ENCODE data around the gene WIPF3.

Gene WIPF3

DNA sequence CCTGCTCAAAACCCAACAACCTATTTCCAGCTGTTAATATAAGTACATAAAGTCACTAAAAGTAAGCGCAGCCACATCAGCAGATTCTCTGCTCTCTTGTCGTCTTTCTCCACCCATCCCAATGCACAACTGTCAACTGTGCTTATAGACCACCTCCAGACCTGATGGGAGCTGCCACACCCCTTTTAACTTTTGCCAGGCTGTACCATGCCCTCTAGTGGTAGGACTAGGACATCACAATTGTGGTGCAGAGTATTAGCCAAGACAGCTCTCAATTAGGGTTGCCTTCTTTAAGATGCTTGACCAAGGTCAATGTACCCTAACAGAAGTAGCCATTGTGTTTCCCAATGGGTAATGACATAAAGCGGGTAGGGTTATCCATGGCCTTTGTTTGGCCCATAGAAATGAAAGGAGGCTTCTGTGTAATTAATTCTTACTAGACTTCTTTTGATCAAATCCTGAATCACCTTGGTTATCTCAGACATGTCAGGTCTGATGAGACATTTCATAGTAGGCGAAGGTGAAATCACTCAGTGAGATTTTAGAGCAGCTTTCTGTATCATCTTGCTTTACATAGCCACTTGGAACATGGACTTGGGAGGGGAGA, 115.2 kb downstream of the WIPF3 start:
- no peak overlapping the region for H3K27ac ChIP-seq (ENCODE audit: low read length)
- H3K27me3 ChIP-seq (ENCODE audit: low read depth, low read length) = no peaks in the 10 kb centered on the region
- no peaks in the 10 kb centered on the region for H3K4me1 ChIP-seq (ENCODE audit: control insufficient read depth in 1 of 2, insufficient read depth in 2 of 2, low read length in 2 of 2)
- H3K9me3 ChIP-seq (ENCODE audit: control insufficient read depth in 1 of 2, low read length in 2 of 2) = no peaks in the 10 kb centered on the region
- H3K36me3 ChIP-seq (ENCODE audit: control insufficient read depth in 1 of 2, insufficient read depth in 2 of 2, low read length in 2 of 2) = peaks cover 4 to 38% of the 10 kb centered on the region in 2 donors
- no peak overlapping the region for H3K4me3 ChIP-seq (ENCODE audit: low read depth in 1 of 2, low read length in 2 of 2)

DNA sequence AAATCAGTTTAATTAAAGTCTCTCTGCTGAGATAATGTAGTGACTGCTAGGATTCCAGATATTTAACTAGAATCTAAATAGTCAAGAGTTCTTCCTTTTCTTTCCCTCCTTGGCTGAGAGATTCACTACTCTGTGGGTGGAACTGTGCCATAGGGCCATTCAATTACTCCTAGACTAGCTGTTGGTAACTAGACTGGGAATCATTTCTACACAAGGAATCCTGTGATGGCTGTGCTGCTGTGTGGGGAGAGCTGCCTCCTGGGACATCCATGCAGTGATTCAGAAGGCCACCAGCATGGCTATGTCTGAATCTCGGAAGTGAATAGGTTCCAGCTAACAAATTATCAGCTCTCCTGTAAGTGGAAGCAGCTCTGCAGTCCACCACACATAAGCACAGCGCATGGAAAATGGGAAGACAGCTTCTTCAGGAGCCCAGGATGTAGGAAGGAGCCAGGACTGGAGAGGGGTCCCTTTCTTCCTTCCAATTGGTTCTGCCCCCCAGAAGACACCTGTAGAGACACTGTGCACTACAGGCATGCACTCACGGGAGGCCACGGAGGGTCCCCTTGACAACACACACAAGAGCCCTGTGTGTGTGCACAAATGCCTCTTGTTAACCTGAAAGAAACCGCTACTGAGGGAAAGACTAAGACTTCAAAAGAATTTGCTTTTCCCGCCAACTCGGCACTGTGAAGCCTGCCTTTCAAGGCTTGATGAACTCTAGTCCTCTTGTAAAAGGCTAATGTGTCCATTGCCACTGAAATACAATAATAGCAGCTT, 116.8 kb downstream of the WIPF3 start:
- Histone ChIP-seq H3K4me1 (ENCODE audit: control insufficient read depth in 1 of 2, insufficient read depth in 2 of 2, low read length in 2 of 2) (no peaks in the 10 kb centered on the region), H3K9me3 (ENCODE audit: control insufficient read depth in 1 of 2, low read length in 2 of 2) (no peaks in the 10 kb centered on the region), H3K36me3 (ENCODE audit: control insufficient read depth in 1 of 2, insufficient read depth in 2 of 2, low read length in 2 of 2) (peaks cover 4 to 38% of the 10 kb centered on the region in 2 donors), H3K4me3 (ENCODE audit: low read depth in 1 of 2, low read length in 2 of 2) (no peak overlapping the region), H3K27me3 (ENCODE audit: low read depth, low read length) (no peaks in the 10 kb centered on the region), H3K27ac (ENCODE audit: low read length) (no peak overlapping the region)

DNA sequence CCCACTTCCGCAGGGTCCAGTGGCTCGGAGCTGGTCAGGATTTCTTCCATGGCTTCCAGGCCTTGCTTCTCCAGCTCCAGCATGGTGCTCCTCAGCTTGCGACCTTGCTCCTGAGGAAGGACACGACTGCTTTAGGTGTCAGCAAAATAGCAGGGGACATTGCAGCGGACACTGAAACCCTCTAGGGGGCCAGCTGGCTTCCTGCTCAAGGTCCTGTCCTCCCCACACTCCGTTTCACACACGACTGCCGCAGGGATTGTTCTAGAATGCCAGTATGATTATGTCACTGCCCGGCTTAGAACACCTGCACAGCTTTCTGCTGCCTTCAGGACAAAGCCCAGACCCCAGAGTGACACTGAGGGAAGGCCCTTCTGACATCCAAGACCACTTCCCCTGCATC, 117.7 kb downstream of the WIPF3 start:
- H3K4me1 ChIP-seq (ENCODE audit: control insufficient read depth in 1 of 2, insufficient read depth in 2 of 2, low read length in 2 of 2) = no peaks in the 10 kb centered on the region
- no peaks in the 10 kb centered on the region for H3K9me3 ChIP-seq (ENCODE audit: control insufficient read depth in 1 of 2, low read length in 2 of 2)
- no peak overlapping the region for H3K4me3 ChIP-seq (ENCODE audit: low read depth in 1 of 2, low read length in 2 of 2)
- no peak overlapping the region for H3K27ac ChIP-seq (ENCODE audit: low read length)
- H3K27me3 ChIP-seq (ENCODE audit: low read depth, low read length) = no peaks in the 10 kb centered on the region
- peaks cover 4 to 38% of the 10 kb centered on the region in 2 donors for H3K36me3 ChIP-seq (ENCODE audit: control insufficient read depth in 1 of 2, insufficient read depth in 2 of 2, low read length in 2 of 2)

DNA sequence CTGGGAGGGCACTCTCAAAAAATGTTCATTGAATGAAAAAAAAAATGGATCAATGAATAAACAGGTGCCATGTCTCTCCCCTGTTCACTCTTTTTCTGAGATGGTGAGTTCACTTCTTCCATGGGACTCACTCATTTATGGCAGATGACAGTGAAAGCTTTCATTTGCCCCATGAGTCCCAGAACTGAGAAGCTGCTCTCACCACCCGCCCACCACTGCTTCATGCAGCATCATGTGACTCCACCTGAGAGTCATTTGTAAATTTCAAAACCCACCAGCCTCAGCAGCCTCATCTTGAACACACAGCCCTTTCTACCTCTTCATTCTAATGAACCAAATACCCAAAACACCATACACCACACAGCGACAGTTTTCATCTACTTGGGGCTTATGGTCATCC, 118.4 kb downstream of the WIPF3 start:
- Histone ChIP-seq H3K36me3 (ENCODE audit: control insufficient read depth in 1 of 2, insufficient read depth in 2 of 2, low read length in 2 of 2) (peaks cover 4 to 33% of the 10 kb centered on the region in 2 donors), H3K9me3 (ENCODE audit: control insufficient read depth in 1 of 2, low read length in 2 of 2) (no peaks in the 10 kb centered on the region), H3K27me3 (ENCODE audit: low read depth, low read length) (no peaks in the 10 kb centered on the region), H3K4me1 (ENCODE audit: control insufficient read depth in 1 of 2, insufficient read depth in 2 of 2, low read length in 2 of 2) (no peaks in the 10 kb centered on the region), H3K27ac (ENCODE audit: low read length) (no peak overlapping the region), H3K4me3 (ENCODE audit: low read depth in 1 of 2, low read length in 2 of 2) (no peak overlapping the region)

DNA sequence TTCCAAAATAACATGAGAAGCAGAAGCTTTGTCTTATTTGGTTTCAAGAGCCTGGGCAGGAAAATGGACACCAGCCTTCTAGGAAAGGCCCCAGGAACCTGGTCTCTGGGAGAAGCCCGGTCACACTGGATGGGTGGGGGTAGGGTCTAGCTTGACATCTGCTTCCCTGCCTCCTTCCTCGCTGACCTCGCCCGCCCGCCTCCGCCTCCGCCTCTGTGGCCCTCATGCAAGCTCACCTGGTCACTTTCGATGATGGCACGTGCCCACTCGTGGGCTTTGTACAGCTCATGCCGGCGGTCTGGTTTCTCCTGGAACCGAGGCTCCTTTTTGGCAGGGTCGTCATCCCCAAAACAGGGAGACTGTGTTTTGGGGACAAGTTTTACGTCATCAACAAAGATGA, 119.9 kb downstream of the WIPF3 start:
- peaks cover 10 to 28% of the 10 kb centered on the region in 2 donors for H3K36me3 ChIP-seq (ENCODE audit: control insufficient read depth in 1 of 2, insufficient read depth in 2 of 2, low read length in 2 of 2)
- H3K9me3 ChIP-seq (ENCODE audit: control insufficient read depth in 1 of 2, low read length in 2 of 2) = no peaks in the 10 kb centered on the region
- no peaks in the 10 kb centered on the region for H3K27me3 ChIP-seq (ENCODE audit: low read depth, low read length)
- H3K4me3 ChIP-seq (ENCODE audit: low read depth in 1 of 2, low read length in 2 of 2) = no peak overlapping the region
- H3K27ac ChIP-seq (ENCODE audit: low read length) = no peak overlapping the region
- H3K4me1 ChIP-seq (ENCODE audit: control insufficient read depth in 1 of 2, insufficient read depth in 2 of 2, low read length in 2 of 2) = no peaks in the 10 kb centered on the region

DNA sequence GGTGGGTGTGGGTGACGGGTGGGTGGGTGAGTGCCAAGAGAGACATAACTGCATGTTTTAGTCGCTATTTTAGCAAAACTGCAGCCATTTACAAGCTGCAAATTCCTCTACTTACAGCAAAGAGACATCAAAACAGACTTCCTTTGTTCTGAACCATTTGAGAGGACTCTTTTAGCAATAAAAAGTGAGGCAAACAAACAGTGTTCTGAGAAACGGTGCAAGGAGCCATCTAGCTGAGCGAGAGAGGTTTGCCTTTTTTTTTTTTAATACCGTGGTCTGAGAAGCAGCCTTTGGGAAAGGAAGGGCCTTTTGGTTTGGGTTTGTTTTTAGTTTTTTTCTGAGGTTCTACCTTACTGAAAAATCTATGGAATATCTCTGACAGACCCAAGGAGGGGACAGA, 120.4 kb downstream of the WIPF3 start:
- H3K36me3 ChIP-seq (ENCODE audit: control insufficient read depth in 1 of 2, insufficient read depth in 2 of 2, low read length in 2 of 2) = peaks cover 10 to 28% of the 10 kb centered on the region in 2 donors
- H3K4me1 ChIP-seq (ENCODE audit: control insufficient read depth in 1 of 2, insufficient read depth in 2 of 2, low read length in 2 of 2) = no peaks in the 10 kb centered on the region
- H3K9me3 ChIP-seq (ENCODE audit: control insufficient read depth in 1 of 2, low read length in 2 of 2) = no peaks in the 10 kb centered on the region
- H3K27ac ChIP-seq (ENCODE audit: low read length) = no peak overlapping the region
- no peaks in the 10 kb centered on the region for H3K27me3 ChIP-seq (ENCODE audit: low read depth, low read length)
- no peak overlapping the region for H3K4me3 ChIP-seq (ENCODE audit: low read depth in 1 of 2, low read length in 2 of 2)

DNA sequence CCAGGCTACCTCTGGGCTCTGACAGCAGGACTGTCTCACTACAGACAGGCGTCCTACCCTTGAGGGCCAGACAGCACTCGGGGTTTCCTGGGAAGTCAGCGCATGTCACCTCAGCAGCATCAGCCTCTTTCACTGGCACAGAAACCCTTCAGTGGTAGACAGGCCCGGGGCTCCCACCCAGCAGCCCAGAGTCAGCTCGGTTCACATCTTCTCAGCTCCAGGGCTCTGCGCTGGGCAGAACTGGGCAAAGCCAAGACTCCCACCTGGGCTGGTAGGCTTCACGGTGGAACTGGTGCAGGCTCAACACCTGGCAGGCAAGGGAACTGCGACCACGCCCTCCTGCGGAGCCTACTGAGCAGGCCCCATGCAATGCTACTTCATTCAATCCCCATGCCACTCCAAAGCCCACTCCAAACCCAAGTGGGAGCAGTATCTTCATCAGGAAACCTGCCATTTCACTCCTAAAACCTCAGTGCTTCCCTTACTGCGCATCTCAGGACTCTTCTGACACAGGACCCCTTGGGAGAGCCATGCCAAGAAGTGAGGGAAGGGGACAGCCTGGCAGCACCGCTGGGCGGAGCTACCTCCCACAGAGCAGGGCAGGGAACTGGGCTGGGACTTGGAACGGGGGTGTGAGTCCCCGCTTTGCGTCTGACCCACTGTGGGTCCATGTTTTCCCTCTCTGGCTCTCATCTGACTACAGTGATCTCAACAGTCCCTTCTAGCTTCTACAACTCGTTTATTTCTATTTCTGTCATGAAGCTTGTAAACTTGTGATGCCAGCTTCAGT, 122.9 kb downstream of the WIPF3 start:
- H3K36me3 ChIP-seq (ENCODE audit: control insufficient read depth in 1 of 2, insufficient read depth in 2 of 2, low read length in 2 of 2) = peaks cover 6 to 12% of the 10 kb centered on the region in 2 donors
- no peaks in the 10 kb centered on the region for H3K4me1 ChIP-seq (ENCODE audit: control insufficient read depth in 1 of 2, insufficient read depth in 2 of 2, low read length in 2 of 2)
- no peak overlapping the region for H3K4me3 ChIP-seq (ENCODE audit: low read depth in 1 of 2, low read length in 2 of 2)
- H3K27ac ChIP-seq (ENCODE audit: low read length) = no peak overlapping the region
- H3K27me3 ChIP-seq (ENCODE audit: low read depth, low read length) = no peaks in the 10 kb centered on the region
- H3K9me3 ChIP-seq (ENCODE audit: control insufficient read depth in 1 of 2, low read length in 2 of 2) = no peaks in the 10 kb centered on the region

DNA sequence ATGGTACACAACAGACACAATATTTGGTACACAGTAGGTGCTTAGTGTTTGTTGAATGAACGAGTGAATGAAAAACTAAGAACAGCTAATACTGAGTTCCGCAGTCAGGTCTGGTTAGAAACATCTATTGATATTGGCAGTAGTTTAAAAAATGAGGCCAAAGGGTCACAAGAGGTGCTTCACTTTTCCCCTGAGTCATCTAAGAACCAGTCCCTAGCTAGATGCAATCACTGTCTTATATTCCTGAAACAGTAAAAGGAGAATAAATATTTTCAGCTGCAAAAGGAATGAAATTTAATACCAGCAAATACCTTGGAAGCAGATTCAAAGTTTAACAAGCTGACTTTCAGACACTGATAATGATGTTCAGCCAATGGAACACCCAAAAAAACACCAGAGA, 128.8 kb downstream of the WIPF3 start:
- Histone ChIP-seq H3K27ac (ENCODE audit: low read length) (no peak overlapping the region), H3K36me3 (ENCODE audit: control insufficient read depth in 1 of 2, insufficient read depth in 2 of 2, low read length in 2 of 2) (peaks cover 19 to 44% of the 10 kb centered on the region in 2 donors), H3K9me3 (ENCODE audit: control insufficient read depth in 1 of 2, low read length in 2 of 2) (no peaks in the 10 kb centered on the region), H3K4me1 (ENCODE audit: control insufficient read depth in 1 of 2, insufficient read depth in 2 of 2, low read length in 2 of 2) (no peaks in the 10 kb centered on the region), H3K27me3 (ENCODE audit: low read depth, low read length) (no peaks in the 10 kb centered on the region), H3K4me3 (ENCODE audit: low read depth in 1 of 2, low read length in 2 of 2) (no peak overlapping the region)

DNA sequence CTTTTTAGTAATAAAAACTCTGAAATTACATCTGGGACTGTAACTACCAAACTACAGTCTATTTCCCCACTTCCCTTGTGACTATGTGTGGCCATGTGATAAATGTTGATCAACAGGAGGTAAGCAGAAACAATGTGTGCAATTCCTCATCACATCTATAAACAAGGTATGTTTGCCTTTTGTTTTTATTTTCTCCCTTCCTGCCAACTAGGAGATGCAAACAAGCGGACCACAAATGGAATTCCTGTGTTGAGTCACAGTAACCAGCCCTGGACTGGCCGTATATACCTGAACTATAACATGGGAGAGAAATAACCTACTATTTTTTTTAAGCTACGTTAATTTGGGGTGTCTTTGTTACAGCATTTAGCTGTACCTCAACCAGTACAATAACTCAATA, 130.8 kb downstream of the WIPF3 start:
- Histone ChIP-seq H3K4me3 (ENCODE audit: low read depth in 1 of 2, low read length in 2 of 2) (no peak overlapping the region), H3K4me1 (ENCODE audit: control insufficient read depth in 1 of 2, insufficient read depth in 2 of 2, low read length in 2 of 2) (no peaks in the 10 kb centered on the region), H3K27ac (ENCODE audit: low read length) (no peak overlapping the region), H3K27me3 (ENCODE audit: low read depth, low read length) (no peaks in the 10 kb centered on the region), H3K36me3 (ENCODE audit: control insufficient read depth in 1 of 2, insufficient read depth in 2 of 2, low read length in 2 of 2) (peaks cover 19 to 44% of the 10 kb centered on the region in 2 donors), H3K9me3 (ENCODE audit: control insufficient read depth in 1 of 2, low read length in 2 of 2) (no peaks in the 10 kb centered on the region)

DNA sequence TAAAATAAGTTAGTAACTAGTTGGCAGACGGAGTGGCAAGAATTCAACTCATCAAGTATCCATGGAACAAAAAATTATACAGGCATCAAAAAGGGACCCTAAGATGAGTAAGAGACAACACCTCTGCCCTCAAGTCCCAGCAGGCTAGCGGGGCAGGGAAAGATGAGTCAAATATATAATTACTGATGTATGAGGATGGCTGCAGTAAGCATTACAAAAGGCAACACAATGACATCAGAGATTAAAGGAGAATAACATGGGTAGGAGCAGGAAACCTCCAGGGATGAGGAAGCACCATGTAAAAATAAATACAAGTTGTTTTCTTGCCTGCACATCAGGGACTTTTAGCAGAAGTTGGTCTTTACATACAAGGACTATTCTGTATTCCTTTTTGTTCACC, 133.9 kb downstream of the WIPF3 start:
- Histone ChIP-seq H3K4me1 (ENCODE audit: control insufficient read depth in 1 of 2, insufficient read depth in 2 of 2, low read length in 2 of 2) (no peaks in the 10 kb centered on the region), H3K4me3 (ENCODE audit: low read depth in 1 of 2, low read length in 2 of 2) (no peak overlapping the region), H3K36me3 (ENCODE audit: control insufficient read depth in 1 of 2, insufficient read depth in 2 of 2, low read length in 2 of 2) (peaks cover 34 to 55% of the 10 kb centered on the region in 2 donors), H3K27me3 (ENCODE audit: low read depth, low read length) (no peaks in the 10 kb centered on the region), H3K27ac (ENCODE audit: low read length) (no peak overlapping the region), H3K9me3 (ENCODE audit: control insufficient read depth in 1 of 2, low read length in 2 of 2) (no peaks in the 10 kb centered on the region)

DNA sequence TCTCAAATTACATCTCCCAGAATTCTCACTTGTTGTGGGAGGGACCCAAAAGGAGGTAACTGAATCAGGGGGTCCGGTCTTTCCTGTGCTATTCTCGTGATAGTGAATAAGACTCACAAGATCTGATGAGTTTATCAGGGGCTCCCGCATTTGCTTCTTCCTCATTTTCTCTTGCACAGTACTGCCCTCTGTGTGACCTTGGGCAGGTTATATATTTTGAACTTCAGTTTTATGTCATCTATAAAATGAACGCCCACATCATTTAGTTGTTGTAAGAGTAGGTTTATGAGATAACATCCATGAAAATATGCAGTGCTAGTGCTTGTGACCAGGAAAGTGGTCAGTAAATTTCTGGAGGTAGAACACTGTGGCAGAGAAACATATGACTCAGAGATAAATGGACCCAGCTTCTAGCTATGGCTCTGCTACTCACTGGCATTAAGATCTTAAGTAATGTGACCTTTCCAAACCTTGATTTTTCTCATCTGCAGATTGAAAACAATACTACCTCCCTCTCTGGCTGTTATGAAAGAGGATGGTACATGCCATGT, 139.0 kb downstream of the WIPF3 start:
- H3K4me1 ChIP-seq (ENCODE audit: control insufficient read depth in 1 of 2, insufficient read depth in 2 of 2, low read length in 2 of 2) = no peaks in the 10 kb centered on the region
- no peaks in the 10 kb centered on the region for H3K9me3 ChIP-seq (ENCODE audit: control insufficient read depth in 1 of 2, low read length in 2 of 2)
- no peak overlapping the region for H3K27ac ChIP-seq (ENCODE audit: low read length)
- H3K4me3 ChIP-seq (ENCODE audit: low read depth in 1 of 2, low read length in 2 of 2) = no peak overlapping the region
- no peaks in the 10 kb centered on the region for H3K27me3 ChIP-seq (ENCODE audit: low read depth, low read length)
- H3K36me3 ChIP-seq (ENCODE audit: control insufficient read depth in 1 of 2, insufficient read depth in 2 of 2, low read length in 2 of 2) = peaks cover 21 to 30% of the 10 kb centered on the region in 2 donors
